ENCODE measurements around the gene DIPK1B.

DNA sequence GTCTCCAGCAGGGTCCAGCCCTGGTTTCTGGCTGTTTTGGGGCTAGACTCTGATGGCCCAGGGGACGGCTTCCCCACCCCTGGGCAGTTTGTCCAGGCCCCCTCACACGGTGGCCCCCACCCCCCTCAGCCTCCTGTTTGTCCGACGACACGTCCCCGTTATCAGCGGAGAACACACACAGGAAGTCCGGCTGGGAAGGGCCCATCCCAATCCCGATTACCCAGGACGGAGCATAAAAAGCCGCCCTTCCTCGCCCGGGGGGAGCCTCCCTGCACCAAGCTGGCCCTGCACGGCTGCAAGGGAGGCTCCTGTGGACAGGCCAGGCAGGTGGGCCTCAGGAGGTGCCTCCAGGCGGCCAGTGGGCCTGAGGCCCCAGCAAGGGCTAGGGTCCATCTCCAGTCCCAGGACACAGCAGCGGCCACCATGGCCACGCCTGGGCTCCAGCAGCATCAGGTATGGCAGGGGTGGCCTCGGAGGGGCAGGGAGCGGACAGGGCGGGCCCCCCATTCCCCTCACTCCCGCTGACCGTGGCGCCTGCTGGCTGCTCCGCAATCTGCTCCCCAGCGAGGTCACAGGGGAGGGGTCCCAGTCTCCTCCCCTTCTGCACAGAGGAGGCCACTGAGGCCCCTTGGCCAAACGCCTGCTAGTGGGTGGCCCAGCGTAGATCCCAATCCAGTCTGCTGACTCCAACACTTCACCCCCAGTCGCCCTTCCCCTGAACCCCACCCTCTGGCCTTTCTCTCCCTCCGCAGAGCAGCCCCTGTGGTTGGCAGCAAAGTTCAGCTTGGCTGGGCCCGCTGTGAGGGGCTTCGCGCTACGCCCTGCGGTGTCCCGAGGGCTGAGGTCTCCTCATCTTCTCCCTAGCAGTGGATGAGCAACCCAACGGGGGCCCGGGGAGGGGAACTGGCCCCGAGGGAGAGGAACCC, 49.5 kb upstream of the DIPK1B start, which contains the start of gene EGFL7:
- TF ChIP-seq ZNF19 (tag by site-specific recombination; IDR thresholded peaks at IDR 0.05; ENCODE audit: low read depth), result no peak
- TF ChIP-seq YY1 (tag by site-specific recombination; IDR thresholded peaks at IDR 0.05), result no peak
- no peak for TF ChIP-seq ZNF274 (IDR thresholded peaks at IDR 0.05; ENCODE audit: low read length)
- no peak for TF ChIP-seq ZNF274 (tag by site-specific recombination; IDR thresholded peaks at IDR 0.05; ENCODE audit: borderline replicate concordance)
- TF ChIP-seq, protein P1, sequence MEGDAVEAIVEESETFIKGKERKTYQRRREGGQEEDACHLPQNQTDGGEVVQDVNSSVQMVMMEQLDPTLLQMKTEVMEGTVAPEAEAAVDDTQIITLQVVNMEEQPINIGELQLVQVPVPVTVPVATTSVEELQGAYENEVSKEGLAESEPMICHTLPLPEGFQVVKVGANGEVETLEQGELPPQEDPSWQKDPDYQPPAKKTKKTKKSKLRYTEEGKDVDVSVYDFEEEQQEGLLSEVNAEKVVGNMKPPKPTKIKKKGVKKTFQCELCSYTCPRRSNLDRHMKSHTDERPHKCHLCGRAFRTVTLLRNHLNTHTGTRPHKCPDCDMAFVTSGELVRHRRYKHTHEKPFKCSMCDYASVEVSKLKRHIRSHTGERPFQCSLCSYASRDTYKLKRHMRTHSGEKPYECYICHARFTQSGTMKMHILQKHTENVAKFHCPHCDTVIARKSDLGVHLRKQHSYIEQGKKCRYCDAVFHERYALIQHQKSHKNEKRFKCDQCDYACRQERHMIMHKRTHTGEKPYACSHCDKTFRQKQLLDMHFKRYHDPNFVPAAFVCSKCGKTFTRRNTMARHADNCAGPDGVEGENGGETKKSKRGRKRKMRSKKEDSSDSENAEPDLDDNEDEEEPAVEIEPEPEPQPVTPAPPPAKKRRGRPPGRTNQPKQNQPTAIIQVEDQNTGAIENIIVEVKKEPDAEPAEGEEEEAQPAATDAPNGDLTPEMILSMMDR (tag by site-specific recombination; IDR thresholded peaks at IDR 0.05), result no peak
- no peak for TF ChIP-seq TRIM28 (IDR thresholded peaks at IDR 0.05; ENCODE audit: borderline replicate concordance, low read length)
- TF ChIP-seq, protein P2, sequence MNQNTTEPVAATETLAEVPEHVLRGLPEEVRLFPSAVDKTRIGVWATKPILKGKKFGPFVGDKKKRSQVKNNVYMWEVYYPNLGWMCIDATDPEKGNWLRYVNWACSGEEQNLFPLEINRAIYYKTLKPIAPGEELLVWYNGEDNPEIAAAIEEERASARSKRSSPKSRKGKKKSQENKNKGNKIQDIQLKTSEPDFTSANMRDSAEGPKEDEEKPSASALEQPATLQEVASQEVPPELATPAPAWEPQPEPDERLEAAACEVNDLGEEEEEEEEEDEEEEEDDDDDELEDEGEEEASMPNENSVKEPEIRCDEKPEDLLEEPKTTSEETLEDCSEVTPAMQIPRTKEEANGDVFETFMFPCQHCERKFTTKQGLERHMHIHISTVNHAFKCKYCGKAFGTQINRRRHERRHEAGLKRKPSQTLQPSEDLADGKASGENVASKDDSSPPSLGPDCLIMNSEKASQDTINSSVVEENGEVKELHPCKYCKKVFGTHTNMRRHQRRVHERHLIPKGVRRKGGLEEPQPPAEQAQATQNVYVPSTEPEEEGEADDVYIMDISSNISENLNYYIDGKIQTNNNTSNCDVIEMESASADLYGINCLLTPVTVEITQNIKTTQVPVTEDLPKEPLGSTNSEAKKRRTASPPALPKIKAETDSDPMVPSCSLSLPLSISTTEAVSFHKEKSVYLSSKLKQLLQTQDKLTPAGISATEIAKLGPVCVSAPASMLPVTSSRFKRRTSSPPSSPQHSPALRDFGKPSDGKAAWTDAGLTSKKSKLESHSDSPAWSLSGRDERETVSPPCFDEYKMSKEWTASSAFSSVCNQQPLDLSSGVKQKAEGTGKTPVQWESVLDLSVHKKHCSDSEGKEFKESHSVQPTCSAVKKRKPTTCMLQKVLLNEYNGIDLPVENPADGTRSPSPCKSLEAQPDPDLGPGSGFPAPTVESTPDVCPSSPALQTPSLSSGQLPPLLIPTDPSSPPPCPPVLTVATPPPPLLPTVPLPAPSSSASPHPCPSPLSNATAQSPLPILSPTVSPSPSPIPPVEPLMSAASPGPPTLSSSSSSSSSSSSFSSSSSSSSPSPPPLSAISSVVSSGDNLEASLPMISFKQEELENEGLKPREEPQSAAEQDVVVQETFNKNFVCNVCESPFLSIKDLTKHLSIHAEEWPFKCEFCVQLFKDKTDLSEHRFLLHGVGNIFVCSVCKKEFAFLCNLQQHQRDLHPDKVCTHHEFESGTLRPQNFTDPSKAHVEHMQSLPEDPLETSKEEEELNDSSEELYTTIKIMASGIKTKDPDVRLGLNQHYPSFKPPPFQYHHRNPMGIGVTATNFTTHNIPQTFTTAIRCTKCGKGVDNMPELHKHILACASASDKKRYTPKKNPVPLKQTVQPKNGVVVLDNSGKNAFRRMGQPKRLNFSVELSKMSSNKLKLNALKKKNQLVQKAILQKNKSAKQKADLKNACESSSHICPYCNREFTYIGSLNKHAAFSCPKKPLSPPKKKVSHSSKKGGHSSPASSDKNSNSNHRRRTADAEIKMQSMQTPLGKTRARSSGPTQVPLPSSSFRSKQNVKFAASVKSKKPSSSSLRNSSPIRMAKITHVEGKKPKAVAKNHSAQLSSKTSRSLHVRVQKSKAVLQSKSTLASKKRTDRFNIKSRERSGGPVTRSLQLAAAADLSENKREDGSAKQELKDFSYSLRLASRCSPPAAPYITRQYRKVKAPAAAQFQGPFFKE (tag by site-specific recombination; IDR thresholded peaks at IDR 0.05; ENCODE audit: borderline replicate concordance), result no peak
- TF ChIP-seq ZNF76 (tag by site-specific recombination; IDR thresholded peaks at IDR 0.05; ENCODE audit: borderline replicate concordance, low read depth), result no peak
- TF ChIP-seq EGR2 (tag by site-specific recombination; IDR thresholded peaks at IDR 0.05; ENCODE audit: low read depth), result no peak
- no peak for TF ChIP-seq ZNF624 (tag by site-specific recombination; IDR thresholded peaks at IDR 0.05)

Data from HEK293 (cell line).